ENCODE data around the gene OR52M1.

DNA sequence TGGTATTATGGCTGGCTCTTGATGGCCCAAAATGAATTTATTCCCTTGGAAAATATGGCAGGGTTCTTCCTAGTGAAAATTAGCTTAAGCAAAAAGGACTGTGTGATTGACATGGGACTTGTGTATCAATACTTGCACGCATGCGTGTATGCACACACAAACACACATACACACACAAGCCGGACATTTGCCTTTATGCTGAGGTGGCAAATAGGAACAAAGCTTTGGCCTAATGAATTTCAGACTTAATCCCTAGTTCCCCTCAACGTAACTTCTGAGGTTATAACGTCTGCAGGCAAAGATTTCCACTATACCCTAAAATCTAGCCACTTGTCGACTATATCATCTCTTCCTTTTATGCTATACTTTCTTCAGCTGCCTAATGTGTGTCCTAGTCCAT lies 33.6 kb downstream of the OR52M1 start:
- TF ChIP-seq, protein P1, sequence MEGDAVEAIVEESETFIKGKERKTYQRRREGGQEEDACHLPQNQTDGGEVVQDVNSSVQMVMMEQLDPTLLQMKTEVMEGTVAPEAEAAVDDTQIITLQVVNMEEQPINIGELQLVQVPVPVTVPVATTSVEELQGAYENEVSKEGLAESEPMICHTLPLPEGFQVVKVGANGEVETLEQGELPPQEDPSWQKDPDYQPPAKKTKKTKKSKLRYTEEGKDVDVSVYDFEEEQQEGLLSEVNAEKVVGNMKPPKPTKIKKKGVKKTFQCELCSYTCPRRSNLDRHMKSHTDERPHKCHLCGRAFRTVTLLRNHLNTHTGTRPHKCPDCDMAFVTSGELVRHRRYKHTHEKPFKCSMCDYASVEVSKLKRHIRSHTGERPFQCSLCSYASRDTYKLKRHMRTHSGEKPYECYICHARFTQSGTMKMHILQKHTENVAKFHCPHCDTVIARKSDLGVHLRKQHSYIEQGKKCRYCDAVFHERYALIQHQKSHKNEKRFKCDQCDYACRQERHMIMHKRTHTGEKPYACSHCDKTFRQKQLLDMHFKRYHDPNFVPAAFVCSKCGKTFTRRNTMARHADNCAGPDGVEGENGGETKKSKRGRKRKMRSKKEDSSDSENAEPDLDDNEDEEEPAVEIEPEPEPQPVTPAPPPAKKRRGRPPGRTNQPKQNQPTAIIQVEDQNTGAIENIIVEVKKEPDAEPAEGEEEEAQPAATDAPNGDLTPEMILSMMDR (IDR thresholded peaks at IDR 0.05; ENCODE audit: borderline replicate concordance, extremely low read depth, low read length, poor library complexity, severe bottlenecking), result no peak
- no peak for TF ChIP-seq EZH2 (IDR thresholded peaks at IDR 0.05; ENCODE audit: borderline replicate concordance, low read depth, low read length, severe bottlenecking)

Measured in DND-41 (cell line).